ENCODE results near the gene DAB2IP.

GRCh38 chr9:121699571-121700164, 48.2 kb downstream of the DAB2IP start:
- TF ChIP-seq CTCF (IDR thresholded peaks at IDR 0.05; ENCODE audit: borderline replicate concordance, extremely low read depth, low read length, poor library complexity, severe bottlenecking) (no peak), EZH2 (IDR thresholded peaks at IDR 0.05; ENCODE audit: borderline replicate concordance, low read depth, low read length, severe bottlenecking) (peak; percentile 71)

Measured in DND-41 (cell line).